Measurements from ENCODE around the gene CACNA1B. TPM values are rescaled to one million over a fixed set of nuclear protein-coding genes. Genes with fewer than 3 reads are reported as not detected.

The CACNA1B gene
- total and polyA plus RNA-seq, 2 donors from 2014 or later, result 0.03 TPM; not detected in 1

GRCh38 chr9:137989156-137989555 lies 111.6 kb downstream of the CACNA1B start:
- TF ChIP-seq, protein P1, sequence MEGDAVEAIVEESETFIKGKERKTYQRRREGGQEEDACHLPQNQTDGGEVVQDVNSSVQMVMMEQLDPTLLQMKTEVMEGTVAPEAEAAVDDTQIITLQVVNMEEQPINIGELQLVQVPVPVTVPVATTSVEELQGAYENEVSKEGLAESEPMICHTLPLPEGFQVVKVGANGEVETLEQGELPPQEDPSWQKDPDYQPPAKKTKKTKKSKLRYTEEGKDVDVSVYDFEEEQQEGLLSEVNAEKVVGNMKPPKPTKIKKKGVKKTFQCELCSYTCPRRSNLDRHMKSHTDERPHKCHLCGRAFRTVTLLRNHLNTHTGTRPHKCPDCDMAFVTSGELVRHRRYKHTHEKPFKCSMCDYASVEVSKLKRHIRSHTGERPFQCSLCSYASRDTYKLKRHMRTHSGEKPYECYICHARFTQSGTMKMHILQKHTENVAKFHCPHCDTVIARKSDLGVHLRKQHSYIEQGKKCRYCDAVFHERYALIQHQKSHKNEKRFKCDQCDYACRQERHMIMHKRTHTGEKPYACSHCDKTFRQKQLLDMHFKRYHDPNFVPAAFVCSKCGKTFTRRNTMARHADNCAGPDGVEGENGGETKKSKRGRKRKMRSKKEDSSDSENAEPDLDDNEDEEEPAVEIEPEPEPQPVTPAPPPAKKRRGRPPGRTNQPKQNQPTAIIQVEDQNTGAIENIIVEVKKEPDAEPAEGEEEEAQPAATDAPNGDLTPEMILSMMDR (IDR thresholded peaks at IDR 0.05; ENCODE audit: borderline replicate concordance, extremely low read depth, insufficient read depth), result no peak
- Histone ChIP-seq H3K27ac (ENCODE audit: low read depth in 2 of 2, low read length in 2 of 2) (no peak overlapping the region), H3K9me3 (ENCODE audit: control insufficient read depth in 2 of 3, insufficient read depth in 1 of 3, low read length in 3 of 3) (no peaks in the 10 kb centered on the region), H3K36me3 (ENCODE audit: control insufficient read depth in 2 of 3, insufficient read depth in 3 of 3, low read length in 3 of 3) (no peaks in the 10 kb centered on the region), H3K27me3 (ENCODE audit: control insufficient read depth, insufficient read depth, low read length) (no peaks in the 10 kb centered on the region), H3K4me1 (ENCODE audit: control insufficient read depth in 2 of 3, insufficient read depth in 2 of 3, low read depth in 1 of 3, low read length in 3 of 3) (no peaks in the 10 kb centered on the region), H3K4me3 (ENCODE audit: low read length in 3 of 3) (no peak overlapping the region), H3K9ac (ENCODE audit: low read length in 3 of 3) (no peak overlapping the region)
- intact Hi-C loops (cut with DNase I), result no loop called here
- DNase-seq (no peak), FAIRE-seq (no peak)

DNA sequence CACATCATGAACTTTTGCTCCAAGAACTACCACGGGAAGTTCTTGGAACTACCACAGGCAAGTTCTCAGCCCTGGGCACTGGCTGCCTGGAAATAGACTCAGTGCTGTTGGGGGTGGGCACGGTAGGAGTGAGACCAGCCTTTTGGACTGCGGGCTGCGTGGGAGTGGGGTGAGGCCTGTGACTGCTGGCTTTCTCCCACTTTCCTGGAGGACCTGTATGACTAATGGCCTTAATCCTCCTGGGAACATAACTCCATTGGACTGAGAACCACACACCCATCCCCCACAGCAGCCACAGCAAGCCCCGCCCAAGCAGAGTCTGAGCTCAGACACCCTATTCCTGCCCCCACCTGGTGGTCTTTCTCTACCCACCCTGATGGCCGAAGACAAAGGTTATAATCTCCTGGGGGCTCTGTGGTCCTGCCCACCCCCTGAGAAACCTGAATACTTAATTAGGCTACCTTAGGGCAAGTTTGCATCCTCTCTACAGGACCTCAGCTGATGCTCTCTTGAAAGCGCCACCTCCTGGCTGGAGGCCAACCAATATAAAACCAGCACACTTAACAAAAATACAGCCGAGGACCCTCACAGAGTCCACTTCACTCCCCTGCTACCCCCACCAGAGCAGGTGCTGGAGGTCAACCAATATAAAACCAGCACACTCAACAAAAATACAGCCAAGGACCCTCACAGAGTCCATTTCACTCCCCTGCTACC lies 112.6 kb downstream of the CACNA1B start:
- Histone ChIP-seq H3K27me3 (ENCODE audit: control insufficient read depth, insufficient read depth, low read length) (no peaks in the 10 kb centered on the region), H3K27ac (ENCODE audit: low read depth in 2 of 2, low read length in 2 of 2) (no peak overlapping the region), H3K4me3 (ENCODE audit: low read length in 3 of 3) (no peak overlapping the region), H3K4me1 (ENCODE audit: control insufficient read depth in 2 of 3, insufficient read depth in 2 of 3, low read depth in 1 of 3, low read length in 3 of 3) (no peaks in the 10 kb centered on the region), H3K36me3 (ENCODE audit: control insufficient read depth in 2 of 3, insufficient read depth in 3 of 3, low read length in 3 of 3) (no peaks in the 10 kb centered on the region), H3K9ac (ENCODE audit: low read length in 3 of 3) (no peak overlapping the region), H3K9me3 (ENCODE audit: control insufficient read depth in 2 of 3, insufficient read depth in 1 of 3, low read length in 3 of 3) (no peaks in the 10 kb centered on the region)
- TF ChIP-seq, protein P1 (IDR thresholded peaks at IDR 0.05; ENCODE audit: borderline replicate concordance, extremely low read depth, insufficient read depth), result no peak
- intact Hi-C loops (cut with DNase I), result no loop called here
- no peak for FAIRE-seq
- DNase-seq, result no peak

- Histone ChIP-seq H3K9ac (ENCODE audit: low read length in 3 of 3) (no peak overlapping the region), H3K9me3 (ENCODE audit: control insufficient read depth in 2 of 3, insufficient read depth in 1 of 3, low read length in 3 of 3) (no peaks in the 10 kb centered on the region), H3K27me3 (ENCODE audit: control insufficient read depth, insufficient read depth, low read length) (no peaks in the 10 kb centered on the region), H3K4me3 (ENCODE audit: low read length in 3 of 3) (no peak overlapping the region), H3K36me3 (ENCODE audit: control insufficient read depth in 2 of 3, insufficient read depth in 3 of 3, low read length in 3 of 3) (no peaks in the 10 kb centered on the region), H3K27ac (ENCODE audit: low read depth in 2 of 2, low read length in 2 of 2) (no peak overlapping the region), H3K4me1 (ENCODE audit: control insufficient read depth in 2 of 3, insufficient read depth in 2 of 3, low read depth in 1 of 3, low read length in 3 of 3) (no peaks in the 10 kb centered on the region)
- no peak for FAIRE-seq
- TF ChIP-seq, protein P1 (IDR thresholded peaks at IDR 0.05; ENCODE audit: borderline replicate concordance, extremely low read depth, insufficient read depth), result no peak
- intact Hi-C loops (cut with DNase I), result no loop called here
- DNase-seq, result no peak
These were observed 126.1 kb downstream of the CACNA1B start for GRCh38 chr9:138003485-138004190.

Data from kidney (tissue), 14 donors.